GM19468 (cell line): ENCODE data around the gene ASTE1.
A peak's percentile ranks its signal among the peaks of the same experiment; 100 is the strongest.
"Not testable (repeated sequence)": the region's sequence is repeated elsewhere in the genome, so short reads cannot be mapped to it uniquely, and the experiment has no call there.

Experiments
- ATAC-seq: cut with Tn5 transposase; IDR thresholded peaks from one replicate; pipeline ENCODE4 v1.9.1; 2021; ENCODE audit warnings: mild to moderate bottlenecking, moderate library complexity, moderate number of reproducible peaks; ENCODE audit not compliant: unreplicated experiment; ENCODE audit errors: extremely low read depth

The ASTE1 gene, protein sequence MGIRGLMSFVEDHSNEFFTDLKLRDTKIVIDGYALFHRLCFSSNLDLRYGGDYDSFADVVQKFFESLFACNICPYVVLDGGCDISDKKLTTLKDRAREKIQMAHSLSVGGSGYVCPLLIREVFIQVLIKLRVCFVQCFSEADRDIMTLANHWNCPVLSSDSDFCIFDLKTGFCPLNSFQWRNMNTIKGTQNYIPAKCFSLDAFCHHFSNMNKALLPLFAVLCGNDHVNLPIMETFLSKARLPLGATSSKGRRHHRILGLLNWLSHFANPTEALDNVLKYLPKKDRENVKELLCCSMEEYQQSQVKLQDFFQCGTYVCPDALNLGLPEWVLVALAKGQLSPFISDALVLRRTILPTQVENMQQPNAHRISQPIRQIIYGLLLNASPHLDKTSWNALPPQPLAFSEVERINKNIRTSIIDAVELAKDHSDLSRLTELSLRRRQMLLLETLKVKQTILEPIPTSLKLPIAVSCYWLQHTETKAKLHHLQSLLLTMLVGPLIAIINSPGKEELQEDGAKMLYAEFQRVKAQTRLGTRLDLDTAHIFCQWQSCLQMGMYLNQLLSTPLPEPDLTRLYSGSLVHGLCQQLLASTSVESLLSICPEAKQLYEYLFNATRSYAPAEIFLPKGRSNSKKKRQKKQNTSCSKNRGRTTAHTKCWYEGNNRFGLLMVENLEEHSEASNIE

DNA sequence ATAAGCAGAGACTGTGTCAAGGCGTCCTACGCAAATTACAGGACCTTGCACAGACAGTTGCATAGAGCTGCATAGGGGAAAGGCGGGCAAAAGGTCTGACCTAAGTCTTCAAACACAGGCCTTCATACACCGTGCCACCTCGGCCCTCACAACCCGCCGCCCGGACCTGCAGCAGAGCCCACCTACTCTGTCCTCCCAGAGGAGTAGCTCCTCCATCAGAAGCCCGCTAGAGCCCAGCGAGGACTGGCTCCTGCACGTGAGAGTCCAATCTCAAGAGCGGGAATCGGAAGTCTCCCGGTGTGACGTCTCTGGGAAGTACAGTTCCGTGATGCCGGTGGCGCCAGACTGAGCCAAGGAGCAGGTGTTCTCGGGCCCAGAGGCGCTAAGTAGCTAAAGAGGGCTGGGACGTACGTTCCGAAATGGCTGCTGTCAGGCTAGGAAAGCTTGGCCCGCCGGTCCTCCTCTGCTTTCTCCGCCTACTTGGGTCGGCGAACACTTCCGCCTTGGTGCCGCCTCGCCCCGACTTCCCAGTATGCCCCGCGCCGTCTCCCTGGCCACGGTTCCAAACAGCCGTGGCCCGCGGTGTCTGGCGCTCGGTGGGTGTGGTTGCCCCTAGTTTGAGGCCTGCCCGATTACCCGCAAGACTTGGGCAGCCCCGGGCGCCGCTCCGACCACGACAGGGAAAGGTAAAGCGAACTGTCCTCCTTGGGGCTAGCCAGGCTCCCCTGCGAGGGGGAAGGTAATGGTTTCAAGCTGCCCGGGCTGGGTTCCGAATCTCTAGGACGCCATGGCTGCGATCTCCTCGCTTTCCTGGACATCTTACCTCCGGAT lies at the start of gene ASTE1, which contains the start of gene NEK11:
TSS of gene ASTE1 (minus strand) at position 505 of the 831 bp plus-strand sequence. CDS start 1,519 bp downstream, outside the sequence.
TSS of gene NEK11 (plus strand) at position 557 of the 831 bp plus-strand sequence. CDS start 2,832 bp downstream, outside the sequence.
- peak; percentile 99 for ATAC-seq

DNA sequence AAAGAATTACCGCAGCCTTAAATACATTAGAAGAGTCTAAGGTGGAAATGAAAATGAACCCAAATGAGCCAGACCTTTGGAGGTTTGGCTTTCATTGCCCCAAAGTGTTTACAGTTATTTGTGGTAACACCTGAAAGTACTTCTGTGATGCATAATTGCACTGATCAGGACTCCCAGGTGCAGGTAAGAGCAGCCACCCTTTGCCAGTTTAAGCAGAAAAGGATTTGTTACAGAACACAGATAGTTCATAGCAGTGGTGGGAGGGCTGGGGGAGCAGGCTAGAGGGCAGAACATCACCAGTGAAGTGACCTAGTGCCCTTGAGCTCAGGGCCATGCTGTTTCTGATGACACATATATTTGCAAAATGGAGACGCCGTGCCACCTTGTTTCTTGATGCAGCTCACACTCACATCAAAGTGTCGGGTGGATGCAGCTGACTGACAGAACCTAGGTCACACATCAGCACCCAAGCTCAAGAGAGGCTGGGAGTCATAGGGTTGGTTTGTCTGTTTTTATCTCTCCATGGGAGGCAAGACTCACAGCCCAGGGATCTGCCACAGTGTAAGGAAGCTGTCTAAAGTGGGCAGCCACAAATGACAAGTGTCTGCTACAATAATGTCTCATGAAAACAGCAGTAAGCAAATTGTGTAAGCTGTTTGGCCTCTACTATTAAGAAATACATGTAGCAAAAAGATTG lies 49.2 kb upstream of the ASTE1 start:
- no peak for ATAC-seq

DNA sequence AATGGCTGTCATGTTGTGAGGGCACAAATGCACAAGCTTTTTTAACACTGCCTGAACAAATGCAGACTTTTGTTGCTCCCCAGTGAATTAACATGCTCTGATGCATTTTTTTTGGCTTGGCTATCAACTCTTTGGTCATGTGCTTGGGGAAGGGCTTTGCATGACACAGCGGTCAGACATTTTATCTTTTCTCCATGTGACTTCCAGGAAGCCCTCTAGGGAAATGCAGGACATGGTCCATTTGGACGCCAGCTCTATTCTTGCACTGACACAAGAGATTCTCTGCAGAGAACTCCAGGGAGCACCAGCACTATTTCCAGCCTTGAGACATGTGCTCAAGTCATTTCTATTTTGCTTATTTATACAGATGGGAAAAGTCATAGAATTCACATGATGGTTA lies 46.2 kb upstream of the ASTE1 start:
- ATAC-seq, result no peak

DNA sequence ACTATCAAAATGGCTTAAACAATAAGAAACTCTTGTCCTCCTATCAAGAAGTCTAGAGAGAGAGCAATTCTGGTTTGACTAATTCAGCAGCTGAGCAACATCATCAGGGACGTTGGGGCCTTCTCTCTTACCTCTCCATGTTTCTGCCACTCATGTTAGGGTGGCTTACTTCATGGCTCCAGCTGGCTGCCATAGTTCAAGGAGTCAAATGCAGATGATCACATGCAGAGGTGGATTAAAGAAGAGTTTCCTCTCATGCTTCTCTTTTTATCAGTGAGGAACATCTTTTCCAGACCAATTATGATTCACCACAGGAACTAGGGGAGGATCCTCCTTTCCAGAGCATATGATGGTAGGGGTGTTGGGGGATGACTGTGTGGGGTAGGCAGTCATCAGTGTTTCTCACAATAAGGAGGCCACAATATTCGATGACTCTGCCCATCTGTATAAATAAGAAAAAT lies 45.5 kb upstream of the ASTE1 start:
- no peak for ATAC-seq

DNA sequence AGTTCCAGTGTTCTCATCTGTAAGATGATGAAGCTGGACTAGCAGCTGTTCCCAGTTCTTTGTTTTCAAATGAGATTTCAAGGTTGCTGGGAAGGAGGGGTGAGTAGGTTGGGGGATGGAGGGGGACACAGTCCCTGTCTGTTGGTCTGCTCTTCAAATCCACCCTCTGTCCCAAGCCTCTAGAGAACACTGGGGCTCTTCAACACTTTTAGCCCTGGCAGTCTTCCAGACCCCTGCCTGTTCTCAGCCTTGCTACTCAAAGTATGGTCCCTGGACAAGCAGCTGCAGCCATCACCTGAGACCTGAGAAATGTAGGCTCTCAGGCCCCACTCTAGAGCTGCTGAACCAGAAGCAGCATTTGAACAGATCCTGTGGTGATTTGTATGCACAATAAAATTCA lies 41.4 kb upstream of the ASTE1 start:
- ATAC-seq, result no peak

DNA sequence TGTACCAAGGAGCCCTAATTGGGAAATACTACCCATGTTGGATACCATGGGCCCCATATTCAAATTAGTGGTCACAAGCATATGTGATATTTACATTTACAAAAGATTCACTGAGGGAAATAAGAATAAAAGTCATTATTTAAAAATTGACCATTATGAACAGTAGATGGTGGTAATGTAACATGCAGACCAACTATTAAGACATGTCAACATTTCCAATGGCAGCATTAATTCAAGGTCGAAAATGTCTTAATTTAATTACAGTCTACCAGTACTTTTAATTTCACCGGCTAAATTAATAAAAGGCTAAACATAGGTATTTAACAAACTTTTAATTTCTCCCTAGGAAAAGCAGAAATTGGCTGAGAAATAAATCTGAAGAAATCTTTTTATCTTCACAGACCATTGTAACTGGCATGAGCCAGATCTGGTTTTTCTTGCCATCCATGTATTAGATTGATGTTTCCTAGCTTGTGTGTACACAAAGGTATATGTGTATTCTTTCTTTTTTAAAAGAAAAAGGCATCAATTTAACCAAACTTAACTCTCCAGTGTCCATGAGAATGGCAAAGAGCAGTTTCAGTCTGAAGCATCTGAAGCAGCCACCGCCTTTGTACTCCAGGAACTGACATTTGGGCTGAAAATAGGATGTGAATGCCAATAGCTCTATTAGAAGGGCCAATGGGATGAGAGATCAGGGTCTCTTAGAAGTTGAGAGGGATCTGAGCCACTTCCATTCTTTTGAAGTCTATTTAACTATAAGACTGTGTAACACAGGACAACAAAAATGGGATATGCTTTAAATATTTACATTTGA lies 26.6 kb upstream of the ASTE1 start:
- no peak for ATAC-seq

DNA sequence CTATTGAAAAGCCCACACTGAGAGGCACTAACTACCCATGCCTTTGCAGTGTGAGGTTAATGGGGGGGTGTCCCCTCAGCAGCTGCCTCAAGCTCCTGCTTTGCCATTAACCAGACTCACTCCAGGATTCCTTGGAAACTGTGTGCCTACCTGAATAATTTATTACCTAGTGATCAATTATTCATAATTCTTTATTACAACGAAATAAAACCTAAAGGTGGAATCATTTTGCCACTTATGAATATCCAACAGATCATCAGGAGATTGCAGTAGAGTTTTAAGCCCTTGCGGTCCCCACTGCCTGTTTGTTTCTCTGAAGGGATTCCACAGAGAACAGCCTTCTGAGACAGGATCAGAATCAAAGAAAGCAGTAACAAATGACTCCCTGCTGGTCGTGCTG lies 23.4 kb upstream of the ASTE1 start:
- ATAC-seq, result no peak

DNA sequence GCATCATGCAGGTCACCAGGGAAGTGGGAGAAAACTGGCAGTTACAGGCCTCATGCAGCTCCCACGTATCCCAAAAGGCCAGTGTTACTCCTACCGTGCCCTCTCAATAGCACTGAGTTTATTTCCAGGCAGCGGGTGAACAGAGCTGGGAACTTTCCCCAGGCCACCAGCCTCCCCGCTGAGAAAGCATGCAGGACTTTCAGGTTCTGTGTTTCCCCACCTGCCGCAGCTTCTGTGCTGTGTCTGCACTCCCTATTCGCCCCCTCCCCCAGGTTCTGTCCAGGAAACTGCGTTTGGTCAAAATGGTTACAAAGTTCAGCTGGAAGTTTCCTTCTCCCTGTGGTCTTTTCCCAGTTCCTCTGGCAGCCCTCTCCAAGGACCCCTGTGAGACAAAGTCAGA lies 21.4 kb upstream of the ASTE1 start:
- no peak for ATAC-seq

DNA sequence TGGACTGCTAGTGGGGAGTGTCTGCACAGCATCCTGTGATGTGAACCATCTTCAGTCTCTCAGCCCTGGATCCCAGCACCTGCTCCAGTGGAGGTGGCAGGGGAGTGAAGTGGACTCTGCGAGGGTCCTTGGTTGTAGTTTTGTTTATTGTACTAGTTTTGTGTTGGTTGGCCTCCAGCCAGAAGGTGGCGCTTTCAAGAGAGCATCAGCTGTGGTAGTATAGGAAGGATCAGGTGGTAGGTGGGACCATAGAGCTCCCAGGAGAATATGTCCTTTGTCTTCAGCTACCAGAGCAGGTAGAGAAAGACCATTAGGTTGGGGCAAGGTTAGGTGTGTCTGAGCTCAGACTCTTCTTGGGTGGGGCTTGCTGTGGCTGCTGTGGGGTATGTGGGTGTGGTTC lies 21.0 kb upstream of the ASTE1 start:
- ATAC-seq, result no peak

DNA sequence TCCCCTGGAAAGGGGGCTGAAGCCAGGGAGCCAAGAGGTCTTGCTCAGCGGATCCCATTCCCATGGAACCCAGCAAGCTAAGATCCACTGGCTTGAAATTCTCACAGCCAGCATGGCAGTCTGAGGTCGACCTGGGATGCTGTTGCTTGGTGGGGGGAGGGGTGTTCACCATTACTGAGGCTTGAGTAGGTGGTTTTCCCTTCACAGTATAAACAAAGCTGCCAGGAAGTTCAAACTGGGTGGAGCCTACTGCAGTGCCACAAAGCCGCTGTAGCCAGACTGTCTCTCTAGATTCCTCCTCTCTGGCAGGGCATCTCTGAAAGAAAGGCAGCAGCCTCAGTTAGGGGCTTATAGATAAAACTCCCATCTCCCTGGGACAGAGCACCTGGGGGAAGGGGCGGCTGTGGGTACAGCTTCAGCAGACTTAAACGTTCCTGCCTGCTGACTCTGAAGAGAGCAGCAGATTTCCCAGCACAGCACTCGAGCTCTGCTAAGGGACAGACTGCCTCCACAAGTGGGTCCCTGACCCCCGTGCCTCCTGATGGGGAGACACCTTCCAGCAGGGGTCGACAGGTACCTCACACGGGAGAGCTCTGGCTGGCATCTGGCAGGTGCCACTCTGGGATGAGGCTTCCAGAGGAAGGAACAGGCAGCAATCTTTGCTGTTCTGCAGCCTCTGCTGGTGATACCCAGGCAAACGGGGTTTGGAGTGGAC lies 15.8 kb upstream of the ASTE1 start:
- not testable (repeated sequence) for ATAC-seq

DNA sequence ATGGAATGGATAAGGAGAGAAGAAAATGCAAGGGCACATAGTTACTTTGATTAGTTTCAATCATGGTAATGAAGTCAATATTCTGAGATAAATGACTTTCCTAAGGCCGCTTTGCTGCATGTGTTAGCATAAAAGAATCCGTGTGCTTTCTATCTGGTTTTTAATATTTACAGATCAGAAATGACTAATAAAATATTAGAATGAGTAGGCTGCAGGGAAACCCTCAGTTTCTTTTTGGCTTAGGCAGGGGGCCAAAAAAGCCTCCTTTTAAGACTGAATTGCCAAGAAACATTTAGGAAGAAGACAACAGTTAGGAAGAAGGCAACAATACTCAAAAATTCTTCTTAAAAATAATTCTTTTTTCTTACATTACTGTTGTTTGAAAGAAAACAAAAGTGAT lies 11.7 kb upstream of the ASTE1 start:
- ATAC-seq, result no peak

DNA sequence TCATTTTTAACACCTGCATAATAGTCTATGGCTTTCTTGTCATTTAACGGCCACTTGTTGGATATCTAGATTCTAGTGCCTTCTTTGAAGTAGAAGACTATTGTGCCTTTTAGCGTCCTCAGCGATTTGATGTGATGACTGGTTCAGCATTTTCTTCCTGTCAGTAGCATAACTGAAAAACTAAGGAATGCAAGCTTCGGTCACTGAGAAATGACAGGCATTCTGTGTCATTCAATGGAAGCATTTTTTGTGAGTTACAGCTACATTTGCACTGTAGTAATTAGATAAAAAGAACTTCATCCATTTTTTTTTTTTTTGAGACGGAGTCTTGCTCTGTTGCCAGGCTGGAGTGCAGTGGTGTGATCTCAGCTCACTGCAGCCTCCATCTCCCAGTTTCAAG lies 10.4 kb upstream of the ASTE1 start:
- no peak for ATAC-seq

DNA sequence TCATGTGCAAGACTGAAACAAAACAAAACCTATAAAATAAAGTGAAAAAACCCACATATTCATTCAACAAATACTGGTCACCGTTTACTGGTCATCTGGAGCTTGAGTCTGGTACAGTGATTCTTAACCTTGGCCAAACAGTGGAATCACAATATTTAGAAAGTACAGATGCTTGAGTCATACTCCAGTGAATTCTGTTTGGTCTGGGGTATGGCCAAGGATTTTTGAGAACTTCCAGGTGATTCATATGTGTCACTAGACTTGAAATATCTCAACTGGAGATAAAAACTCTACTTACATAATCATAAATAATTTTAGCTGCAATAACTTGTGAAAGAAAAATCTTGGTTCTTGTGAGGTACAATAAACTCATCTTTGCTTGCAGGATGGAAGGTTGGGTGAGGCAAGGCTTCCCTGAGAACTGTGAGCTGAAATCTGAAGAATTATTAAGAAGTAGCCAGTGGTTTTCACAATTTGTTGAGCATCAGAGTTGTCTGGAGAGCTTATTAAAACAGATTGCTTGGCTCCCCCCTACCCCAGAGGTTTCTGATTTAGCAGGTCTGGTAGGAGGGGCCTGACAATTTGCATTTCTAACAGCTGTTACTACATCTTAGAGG lies 9.7 kb upstream of the ASTE1 start:
- ATAC-seq, result no peak

DNA sequence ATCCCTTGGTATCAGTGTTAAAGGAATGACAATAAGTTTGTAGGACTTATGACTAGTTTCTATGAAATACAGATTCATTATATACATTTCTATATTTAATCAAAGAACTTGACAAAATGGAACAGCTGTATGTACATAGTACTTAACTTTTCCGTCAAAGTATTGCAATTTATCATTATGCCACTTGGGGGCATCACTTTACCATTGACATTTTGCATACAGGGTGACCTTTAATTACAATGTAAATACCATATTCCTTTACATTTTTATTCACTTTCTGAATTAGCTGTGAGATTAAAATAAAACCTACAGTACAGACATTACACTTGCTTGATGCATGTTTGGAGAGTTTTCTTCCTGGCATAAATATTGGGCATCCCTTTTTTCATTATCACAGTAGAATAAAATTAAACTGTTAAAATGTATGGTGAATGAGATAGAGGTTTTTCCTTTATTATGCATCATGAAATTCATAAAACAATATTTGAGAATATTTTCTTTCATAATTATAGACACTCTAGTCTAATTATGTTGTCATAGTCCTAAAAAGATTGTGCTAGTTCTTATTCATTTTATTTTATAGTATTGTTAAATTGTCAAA lies 7.0 kb upstream of the ASTE1 start:
- no peak for ATAC-seq

DNA sequence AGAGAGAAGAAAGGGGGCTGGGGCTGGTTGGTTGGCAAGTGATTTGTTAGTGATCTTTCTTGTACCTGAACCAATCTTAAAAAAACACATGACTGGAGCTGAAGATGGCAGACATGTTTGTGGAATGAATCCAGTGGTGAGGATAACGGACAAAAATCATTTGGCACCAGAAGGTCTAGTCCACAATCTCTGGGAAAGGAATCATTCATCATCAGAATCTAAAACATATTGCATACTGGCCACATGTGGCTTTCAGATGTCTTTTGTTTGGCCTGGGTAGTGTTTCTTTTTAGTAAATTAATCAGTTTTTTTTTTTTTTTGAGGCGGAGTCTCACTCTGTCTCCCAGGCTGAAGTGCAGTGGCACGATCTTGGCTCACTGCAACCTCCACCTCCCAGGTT lies 5.0 kb upstream of the ASTE1 start:
- ATAC-seq, result no peak

DNA sequence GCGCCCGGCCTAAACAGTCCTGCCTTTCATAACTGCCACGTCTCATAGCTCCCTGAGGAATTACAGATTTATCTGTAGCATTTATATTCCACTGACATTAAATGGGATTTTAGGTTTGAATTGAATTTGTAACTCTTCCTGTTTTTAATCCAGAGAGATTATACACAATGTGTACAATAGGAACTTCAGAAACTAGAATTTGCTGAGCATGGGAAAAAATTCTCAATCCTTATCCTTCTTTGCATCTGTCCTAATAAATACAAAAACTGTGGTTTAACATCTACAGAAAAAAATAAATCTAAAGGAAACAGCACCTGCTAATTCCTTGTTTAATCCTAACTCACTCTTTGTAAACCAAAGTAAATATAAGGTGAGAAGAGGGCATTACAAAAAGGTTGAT lies 2.2 kb upstream of the ASTE1 start:
- ATAC-seq, result no peak

DNA sequence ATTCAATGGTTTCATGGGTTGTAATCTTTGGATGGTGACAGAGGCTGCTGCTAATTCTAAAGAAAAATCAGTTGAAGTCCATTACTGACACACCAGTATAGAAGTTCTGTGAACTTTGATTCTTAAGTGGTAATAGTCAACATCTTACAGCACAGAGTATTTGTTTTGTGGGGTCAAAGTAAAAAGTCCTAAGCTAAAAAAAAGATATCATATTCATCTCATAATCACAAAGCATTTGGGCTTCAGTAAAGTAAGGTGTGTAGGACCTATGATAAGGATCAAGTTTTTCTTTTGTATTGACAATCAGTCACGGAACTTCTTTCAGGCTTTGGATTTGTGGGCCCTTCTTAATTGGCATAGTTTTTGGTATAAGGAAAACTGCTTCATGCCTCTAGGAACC lies 1.1 kb downstream of the ASTE1 start:
- no peak for ATAC-seq
